Adrenal gland (tissue), 5 donors: ENCODE data around the gene ZBTB32.

ENCODE experiments used
- CTCF ChIP-seq, 6 experiments: fragments of 450-650 bp in 4 of 6; fragments of 200-600 bp in 2 of 6; sonication (generic) in 1 of 6; IDR thresholded peaks; 1 replicate in 5 of 6; 2 replicates in 1 of 6; pipeline versions ENCODE4 v1.5.1 to v1.8.0; 2016 to 2021; ENCODE audit warnings: antibody characterized with exemption in 6 of 6, mild to moderate bottlenecking in 2 of 6, moderate library complexity in 1 of 6
- POLR2A ChIP-seq, 2 donors: fragments of 450-650 bp; IDR thresholded peaks; one replicate each; pipeline ENCODE4 v1.6.1; 2017; ENCODE audit warnings: antibody characterized with exemption in 2 of 2, mild to moderate bottlenecking in 2 of 2, moderate library complexity in 1 of 2
- donor health status: DM: no; HTN: no; CAD: no.

- TF ChIP-seq CTCF (IDR thresholded peaks at IDR 0.05) (no peak), POLR2A (IDR thresholded peaks at IDR 0.05) (no peak)
These were observed 6.7 kb downstream of the ZBTB32 start for GRCh38 chr19:35710784-35711723.
